Mononuclear cell (primary cell): Measurements from ENCODE around the gene GPR153. TPM values are rescaled to one million over a fixed set of nuclear protein-coding genes. Genes with fewer than 3 reads are reported as not detected.
"Not testable (repeated sequence)": the region's sequence is repeated elsewhere in the genome, so short reads cannot be mapped to it uniquely, and the experiment has no call there.

Source experiments
- H3K27me3 ChIP-seq: 2 replicates; pipeline ENCODE4 v1.6.0; 2011; ENCODE audit warnings: low read length, control low read depth; ENCODE audit not compliant: insufficient read depth
- H3K4me1 ChIP-seq: 2 replicates; pipeline ENCODE4 v1.5.1; 2011; ENCODE audit warnings: mild to moderate bottlenecking, low read length, control low read depth; ENCODE audit not compliant: insufficient read depth
- H3K4me3 ChIP-seq: 2 replicates; pipeline ENCODE4 v1.5.1; 2011; ENCODE audit warnings: mild to moderate bottlenecking, low read length, moderate library complexity
- H3K9me3 ChIP-seq: 2 replicates; pipeline ENCODE4 v1.5.1; 2011; ENCODE audit warnings: low read depth, mild to moderate bottlenecking, control low read depth, low read length
- total RNA-seq: library from RNA; depleted of rRNA; stranded (reverse); fragments of >200 nt; gene quantifications from one replicate; pipeline ENCODE4 v1.2.3, GENCODE V29; 2012

The GPR153 gene
- total RNA-seq, result 0.84 TPM

GRCh38 chr1:6260961-6261614, at the start of gene GPR153:
GPR153 (minus strand) TSS chr1:6261098; CDS start chr1:6254905, 6,193 bp downstream.
- peak within 1 kb of the TSS; percentile 25 for H3K4me3 ChIP-seq
- no peaks in the 10 kb centered on the region for H3K9me3 ChIP-seq
- peaks cover 2% of the 10 kb centered on the region for H3K27me3 ChIP-seq
- peaks cover 11% of the 10 kb centered on the region for H3K4me1 ChIP-seq

- no peaks in the 10 kb centered on the region for H3K9me3 ChIP-seq
- H3K4me3 ChIP-seq, result no peak overlapping the region
- H3K27me3 ChIP-seq, result no peaks in the 10 kb centered on the region
- H3K4me1 ChIP-seq, result no peaks in the 10 kb centered on the region
Measured at GRCh38 chr1:6310116-6310848, 49.4 kb upstream of the GPR153 start.

GRCh38 chr1:6309564-6309963, 48.7 kb upstream of the GPR153 start:
- no peaks in the 10 kb centered on the region for H3K4me1 ChIP-seq
- no peak overlapping the region for H3K4me3 ChIP-seq
- no peaks in the 10 kb centered on the region for H3K27me3 ChIP-seq
- no peaks in the 10 kb centered on the region for H3K9me3 ChIP-seq

- H3K9me3 ChIP-seq, result no peaks in the 10 kb centered on the region
- H3K27me3 ChIP-seq, result no peaks in the 10 kb centered on the region
- no peaks in the 10 kb centered on the region for H3K4me1 ChIP-seq
- no peak overlapping the region for H3K4me3 ChIP-seq
Measured at GRCh38 chr1:6308449-6308848, 47.6 kb upstream of the GPR153 start.

GRCh38 chr1:6307682-6308081, 46.8 kb upstream of the GPR153 start:
- H3K27me3 ChIP-seq, H3K4me3 ChIP-seq, H3K4me1 ChIP-seq, H3K9me3 ChIP-seq: not testable (repeated sequence)

GRCh38 chr1:6307099-6307498, 46.2 kb upstream of the GPR153 start:
- Histone ChIP-seq H3K27me3 (no peaks in the 10 kb centered on the region), H3K9me3 (no peaks in the 10 kb centered on the region), H3K4me1 (no peaks in the 10 kb centered on the region), H3K4me3 (no peak overlapping the region)

GRCh38 chr1:6303397-6304012, 42.6 kb upstream of the GPR153 start:
- no peak overlapping the region for H3K4me3 ChIP-seq
- no peaks in the 10 kb centered on the region for H3K9me3 ChIP-seq
- no peaks in the 10 kb centered on the region for H3K27me3 ChIP-seq
- H3K4me1 ChIP-seq, result no peaks in the 10 kb centered on the region

GRCh38 chr1:6302568-6302967, 41.7 kb upstream of the GPR153 start:
- no peaks in the 10 kb centered on the region for H3K4me1 ChIP-seq
- H3K27me3 ChIP-seq, result no peaks in the 10 kb centered on the region
- H3K9me3 ChIP-seq, result no peaks in the 10 kb centered on the region
- no peak overlapping the region for H3K4me3 ChIP-seq

- Histone ChIP-seq H3K4me3 (no peak overlapping the region), H3K9me3 (no peaks in the 10 kb centered on the region), H3K27me3 (no peaks in the 10 kb centered on the region), H3K4me1 (no peaks in the 10 kb centered on the region)
Measured at GRCh38 chr1:6301526-6301925, 40.6 kb upstream of the GPR153 start.

- Histone ChIP-seq H3K4me1 (peaks cover 2% of the 10 kb centered on the region), H3K4me3 (no peak overlapping the region), H3K27me3 (no peaks in the 10 kb centered on the region), H3K9me3 (no peaks in the 10 kb centered on the region)
Measured at GRCh38 chr1:6300342-6301048, 39.6 kb upstream of the GPR153 start.

- H3K9me3 ChIP-seq, result no peaks in the 10 kb centered on the region
Measured at GRCh38 chr1:6299557-6300165, 38.8 kb upstream of the GPR153 start.

GRCh38 chr1:6298940-6299465, 38.1 kb upstream of the GPR153 start:
- Histone ChIP-seq H3K27me3 (no peaks in the 10 kb centered on the region), H3K4me1 (peaks cover 8% of the 10 kb centered on the region), H3K9me3 (no peaks in the 10 kb centered on the region), H3K4me3 (no peak overlapping the region)

More at GRCh38 chr1:6299557-6300165, 38.8 kb upstream of the GPR153 start:
- H3K27me3 ChIP-seq, result no peaks in the 10 kb centered on the region
- H3K4me3 ChIP-seq, result no peak overlapping the region
- peaks cover 8% of the 10 kb centered on the region for H3K4me1 ChIP-seq

- Histone ChIP-seq H3K27me3 (no peaks in the 10 kb centered on the region), H3K4me1 (peaks cover 8% of the 10 kb centered on the region), H3K9me3 (no peaks in the 10 kb centered on the region), H3K4me3 (no peak overlapping the region)
Measured at GRCh38 chr1:6298530-6298929, 37.6 kb upstream of the GPR153 start.

- no peaks in the 10 kb centered on the region for H3K27me3 ChIP-seq
- no peaks in the 10 kb centered on the region for H3K9me3 ChIP-seq
- peaks cover 8% of the 10 kb centered on the region for H3K4me1 ChIP-seq
- H3K4me3 ChIP-seq, result no peak overlapping the region
Measured at GRCh38 chr1:6295910-6296309, 35.0 kb upstream of the GPR153 start.
